ENCODE data around the gene PLEKHN1.

GRCh38 chr1:978069-978834 lies 12.0 kb downstream of the PLEKHN1 start:
- TF ChIP-seq CTCF (IDR thresholded peaks at IDR 0.05) (no peak), POLR2A (IDR thresholded peaks at IDR 0.05) (no peak)

All from right lobe of liver (tissue), 4 donors.